Upper lobe of left lung (tissue), 4 donors: ENCODE results near the gene CDCA4.

Experiments
- CTCF ChIP-seq, 6 experiments: fragments of 450-650 bp in 4 of 6; fragments of 200-600 bp in 2 of 6; sonication (generic) in 2 of 6; IDR thresholded peaks; one replicate each; pipeline ENCODE4 v1.5.1; 2016 to 2019; ENCODE audit warnings: antibody characterized with exemption in 6 of 6
- EP300 ChIP-seq, 4 donors: sonication (generic); formaldehyde crosslinking; IDR thresholded peaks; one replicate each; pipeline ENCODE4 v1.5.1; 2017; ENCODE audit warnings: antibody characterized with exemption in 4 of 4, control low read depth in 2 of 4
- POLR2A ChIP-seq, 4 donors: fragments of 450-650 bp; IDR thresholded peaks; one replicate each; pipeline ENCODE4 v1.5.1; 2016 to 2017; ENCODE audit warnings: antibody characterized with exemption in 4 of 4, mild to moderate bottlenecking in 2 of 4

GRCh38 chr14:104972301-104973134 lies 48.4 kb downstream of the CDCA4 start:
- peak in 1 of 4 donors; percentile 55 for TF ChIP-seq POLR2A (IDR thresholded peaks at IDR 0.05)
- TF ChIP-seq CTCF (IDR thresholded peaks at IDR 0.05): peak in 1 of 6 experiments; percentile 48
- no peak for TF ChIP-seq EP300 (IDR thresholded peaks at IDR 0.05)
